GM06990 (cell line): ENCODE results near the gene DMAC2.
"Not testable (repeated sequence)": the region's sequence is repeated elsewhere in the genome, so short reads cannot be mapped to it uniquely, and the experiment has no call there.

Experiments
- DNase-seq: peaks from one replicate; pipeline ENCODE4 v3.0.0-alpha.2; 2011; ENCODE audit not compliant: insufficient read length; ENCODE audit errors: extremely low read depth
- H3K27me3 ChIP-seq: replicated peaks from 2 replicates; pipeline ENCODE4 v1.6.0; 2011; ENCODE audit warnings: low read length; ENCODE audit not compliant: control insufficient read depth, insufficient read depth
- H3K36me3 ChIP-seq: 2 replicates; pipeline ENCODE4 v1.5.1; 2011; ENCODE audit warnings: low read length; ENCODE audit not compliant: control insufficient read depth, insufficient read depth
- H3K4me3 ChIP-seq: replicated peaks from 2 replicates; pipeline ENCODE4 v1.5.1; 2011; ENCODE audit warnings: low read depth, mild to moderate bottlenecking, control low read depth, low read length
- CTCF ChIP-seq: IDR thresholded peaks from 2 replicates; pipeline ENCODE4 v1.5.1; 2011; ENCODE audit warnings: low read length, control low read depth, mild to moderate bottlenecking, inconsistent platforms; ENCODE audit not compliant: insufficient read depth, poor library complexity, severe bottlenecking

Gene DMAC2

GRCh38 chr19:41412953-41413352, 26.8 kb downstream of the DMAC2 start:
- peaks cover 18% of the 10 kb centered on the region for H3K36me3 ChIP-seq
- H3K4me3 ChIP-seq = no peak overlapping the region
- no peak for TF ChIP-seq CTCF
- H3K27me3 ChIP-seq = no peaks in the 10 kb centered on the region
- no peak for DNase-seq

GRCh38 chr19:41411968-41412265, 27.8 kb downstream of the DMAC2 start:
- Histone ChIP-seq H3K4me3 (no peak overlapping the region), H3K36me3 (peaks cover 18% of the 10 kb centered on the region), H3K27me3 (no peaks in the 10 kb centered on the region)
- no peak for DNase-seq
- no peak for TF ChIP-seq CTCF

DNA sequence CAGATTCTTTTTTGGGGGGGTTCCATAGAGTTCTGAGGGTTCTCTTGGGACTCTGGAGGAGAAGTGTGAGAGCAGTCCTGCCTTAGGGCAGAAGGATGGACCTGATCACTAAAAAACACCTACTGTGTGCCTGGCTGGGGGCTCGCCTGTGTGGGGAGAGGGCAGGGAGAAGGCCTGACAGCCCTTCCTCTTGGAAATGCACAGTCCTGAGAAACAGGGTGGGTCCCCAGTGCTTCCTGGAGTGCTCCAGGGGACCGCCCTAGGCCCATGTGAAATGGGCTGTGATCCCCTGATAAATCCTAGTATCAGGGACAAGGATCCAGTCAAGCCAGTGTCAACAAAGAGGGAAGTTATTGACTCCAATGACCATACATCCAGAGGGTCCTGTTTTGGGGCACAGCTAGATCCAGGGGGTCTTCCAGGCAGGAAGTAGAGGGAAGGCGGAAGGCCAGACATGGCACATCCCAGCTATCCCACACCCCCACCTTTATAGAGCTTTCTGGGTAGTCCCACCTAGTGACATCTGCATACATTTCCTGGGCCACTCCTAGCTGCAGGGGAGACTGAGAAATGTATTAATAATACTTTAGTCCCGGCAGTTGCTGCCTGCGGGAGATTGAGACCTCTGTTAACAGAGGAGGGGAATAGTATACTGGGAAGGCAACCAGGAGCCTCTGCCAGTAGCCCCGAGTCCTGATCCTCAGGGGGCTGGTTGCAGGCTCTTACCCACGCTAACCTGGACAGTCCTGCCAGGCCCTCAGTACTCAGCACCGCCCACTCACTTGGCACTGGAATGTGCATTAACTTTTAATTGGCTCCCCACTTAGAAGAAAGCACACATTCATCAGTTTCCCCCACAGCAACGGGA, 28.4 kb downstream of the DMAC2 start:
- Histone ChIP-seq H3K4me3 (no peak overlapping the region), H3K27me3 (no peaks in the 10 kb centered on the region), H3K36me3 (peaks cover 18% of the 10 kb centered on the region)
- TF ChIP-seq CTCF = no peak
- DNase-seq = no peak

DNA sequence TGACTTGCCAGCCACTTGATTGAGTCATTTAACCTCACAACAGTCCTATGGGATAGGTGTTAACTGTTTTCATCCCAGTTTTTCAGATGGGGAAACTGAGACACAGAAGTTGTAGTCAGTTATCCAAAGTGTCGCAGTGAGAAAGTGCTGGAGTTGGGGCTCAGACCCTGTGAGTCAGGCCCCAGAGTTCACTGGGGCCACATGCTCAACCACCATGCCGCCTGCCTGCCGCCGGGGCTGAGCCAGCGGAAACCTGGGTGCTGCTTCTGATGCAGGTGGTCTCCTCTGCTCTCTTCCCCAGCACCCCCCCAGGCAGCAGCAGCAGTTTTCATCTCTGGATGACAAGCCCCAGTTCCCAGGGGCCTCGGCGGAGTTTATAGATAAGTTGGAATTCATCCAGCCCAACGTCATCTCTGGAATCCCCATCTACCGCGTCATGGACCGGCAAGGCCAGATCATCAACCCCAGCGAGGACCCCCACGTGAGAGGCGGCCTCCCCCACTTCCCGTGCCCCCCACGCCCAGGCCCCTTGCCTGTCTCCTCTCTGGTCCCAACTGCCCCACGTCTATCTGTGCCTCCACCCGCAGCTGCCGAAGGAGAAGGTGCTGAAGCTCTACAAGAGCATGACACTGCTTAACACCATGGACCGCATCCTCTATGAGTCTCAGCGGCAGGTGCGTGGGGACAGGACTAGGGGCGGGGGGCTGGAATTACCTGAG, 29.2 kb downstream of the DMAC2 start:
- no peak for TF ChIP-seq CTCF
- DNase-seq = no peak
- Histone ChIP-seq H3K27me3 (no peaks in the 10 kb centered on the region), H3K4me3 (no peak overlapping the region), H3K36me3 (peaks cover 16% of the 10 kb centered on the region)

DNA sequence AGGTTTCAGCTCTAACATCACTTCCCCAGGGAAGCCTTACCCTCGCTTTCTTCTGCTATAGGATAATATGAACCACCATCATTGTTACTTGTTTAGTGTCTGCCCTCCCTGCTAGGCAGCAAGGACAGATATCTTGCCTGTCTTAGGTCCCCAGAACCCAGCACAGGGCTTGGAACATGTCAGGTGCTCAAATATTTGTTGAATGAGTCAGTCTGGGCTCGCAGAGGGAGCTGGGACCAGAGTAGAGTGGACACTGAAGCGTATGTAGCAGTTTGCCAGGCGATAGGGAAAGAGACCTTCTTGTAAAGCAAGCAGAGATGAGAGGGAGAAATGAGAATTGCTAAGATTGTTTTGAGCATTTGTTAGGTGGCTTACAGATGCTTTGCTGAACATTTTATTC, 30.4 kb downstream of the DMAC2 start:
- TF ChIP-seq CTCF = no peak
- H3K36me3 ChIP-seq = peaks cover 6% of the 10 kb centered on the region
- DNase-seq = no peak
- H3K4me3 ChIP-seq = no peak overlapping the region
- no peaks in the 10 kb centered on the region for H3K27me3 ChIP-seq

DNA sequence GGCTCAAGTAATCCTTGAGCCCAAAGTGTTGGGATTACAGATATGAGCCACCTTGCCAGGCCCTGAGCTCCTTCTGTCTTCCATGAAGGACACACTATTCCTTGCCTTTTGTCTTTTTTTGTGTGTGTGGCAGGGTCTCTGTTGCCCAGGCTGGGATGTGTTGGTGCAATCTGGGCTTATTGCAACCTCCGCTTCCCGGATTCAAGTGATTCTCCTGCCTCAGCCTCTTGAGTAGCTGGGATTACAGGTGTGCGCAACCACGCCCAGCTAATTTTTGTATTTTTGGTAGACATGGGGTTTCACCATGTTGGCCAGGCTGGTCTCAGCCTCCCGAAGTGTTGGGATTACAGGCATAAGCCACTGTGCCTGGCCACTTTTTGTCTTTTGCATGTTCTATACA, 30.9 kb downstream of the DMAC2 start:
- H3K4me3 ChIP-seq, DNase-seq, H3K27me3 ChIP-seq, H3K36me3 ChIP-seq: not testable (repeated sequence)
